Measurements from ENCODE around the gene PITPNM1. TPM values are rescaled to one million over a fixed set of nuclear protein-coding genes. Genes with fewer than 3 reads are reported as not detected.

PITPNM1 gene
- total RNA-seq, 1 experiment from 2014 or later: 37.5 TPM

DNA sequence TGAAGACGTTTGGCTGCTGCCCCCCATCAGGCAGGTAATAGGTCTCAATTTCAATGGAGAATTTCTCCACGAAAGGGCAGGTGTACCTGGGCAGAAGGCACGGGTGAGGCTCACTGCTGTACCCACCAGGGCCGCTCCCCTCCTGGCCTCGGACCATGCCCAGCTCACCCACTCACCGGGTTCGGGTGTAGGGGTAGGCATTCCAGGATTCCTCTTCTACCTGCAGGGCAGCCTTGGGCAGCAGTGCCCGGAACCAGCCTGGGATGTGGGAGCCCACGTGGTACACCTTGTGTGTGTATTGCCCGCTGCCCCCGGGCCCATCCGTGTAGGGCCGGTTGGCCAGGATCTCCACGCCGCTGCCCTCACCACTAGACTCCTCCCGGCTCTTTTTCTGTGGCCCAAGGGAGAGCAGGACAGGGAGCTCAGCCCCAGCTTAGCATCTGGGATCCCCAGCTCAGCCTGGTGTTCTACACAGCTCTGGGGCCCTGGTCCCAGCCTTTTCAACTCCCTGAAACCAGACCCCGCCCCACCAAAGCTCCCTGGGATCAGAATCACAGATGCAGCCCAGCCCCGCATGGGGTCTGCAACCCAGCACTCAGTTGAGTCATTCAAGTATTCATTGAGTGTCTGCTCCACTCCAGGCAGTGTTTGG is 2.7 kb downstream of the PITPNM1 start:
- peak; percentile 54 for DNase-seq
- H3K36me3 ChIP-seq (replicated peaks; ENCODE audit: control insufficient read depth, insufficient read depth, low read length): peaks cover 4% of the 10 kb centered on the region
- no peak overlapping the region for H3K4me3 ChIP-seq (ENCODE audit: insufficient read depth, low read depth, low read length)
- peaks cover 6% of the 10 kb centered on the region; the same call in 1 of the 2 replicates for H3K27me3 ChIP-seq (ENCODE audit: control insufficient read depth, insufficient read depth, low read length)

DNA sequence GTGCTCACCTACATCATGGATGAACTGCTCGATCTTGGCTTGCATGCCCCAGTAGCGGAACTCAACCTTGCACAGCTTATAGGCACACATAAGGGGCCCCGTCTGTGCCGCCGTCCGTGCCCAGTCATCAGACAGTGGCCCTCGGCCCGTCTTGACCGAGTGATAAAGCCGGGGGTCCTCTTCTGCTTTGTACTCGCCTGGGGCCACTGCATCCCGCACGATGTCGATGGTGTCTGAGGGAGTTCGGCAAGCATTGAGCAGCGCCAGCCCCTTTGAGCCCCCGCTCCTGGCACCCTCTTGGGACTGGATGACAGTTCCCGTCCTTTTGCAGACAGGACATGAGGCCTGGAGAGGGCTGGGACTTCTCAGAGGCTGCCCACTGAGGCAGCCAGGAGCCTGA is 3.3 kb downstream of the PITPNM1 start:
- peak; percentile 23 for DNase-seq
- Histone ChIP-seq H3K27me3 (ENCODE audit: control insufficient read depth, insufficient read depth, low read length) (peaks cover 6% of the 10 kb centered on the region; the same call in 1 of the 2 replicates), H3K36me3 (replicated peaks; ENCODE audit: control insufficient read depth, insufficient read depth, low read length) (peaks cover 5% of the 10 kb centered on the region), H3K4me3 (ENCODE audit: insufficient read depth, low read depth, low read length) (no peak overlapping the region)

DNA sequence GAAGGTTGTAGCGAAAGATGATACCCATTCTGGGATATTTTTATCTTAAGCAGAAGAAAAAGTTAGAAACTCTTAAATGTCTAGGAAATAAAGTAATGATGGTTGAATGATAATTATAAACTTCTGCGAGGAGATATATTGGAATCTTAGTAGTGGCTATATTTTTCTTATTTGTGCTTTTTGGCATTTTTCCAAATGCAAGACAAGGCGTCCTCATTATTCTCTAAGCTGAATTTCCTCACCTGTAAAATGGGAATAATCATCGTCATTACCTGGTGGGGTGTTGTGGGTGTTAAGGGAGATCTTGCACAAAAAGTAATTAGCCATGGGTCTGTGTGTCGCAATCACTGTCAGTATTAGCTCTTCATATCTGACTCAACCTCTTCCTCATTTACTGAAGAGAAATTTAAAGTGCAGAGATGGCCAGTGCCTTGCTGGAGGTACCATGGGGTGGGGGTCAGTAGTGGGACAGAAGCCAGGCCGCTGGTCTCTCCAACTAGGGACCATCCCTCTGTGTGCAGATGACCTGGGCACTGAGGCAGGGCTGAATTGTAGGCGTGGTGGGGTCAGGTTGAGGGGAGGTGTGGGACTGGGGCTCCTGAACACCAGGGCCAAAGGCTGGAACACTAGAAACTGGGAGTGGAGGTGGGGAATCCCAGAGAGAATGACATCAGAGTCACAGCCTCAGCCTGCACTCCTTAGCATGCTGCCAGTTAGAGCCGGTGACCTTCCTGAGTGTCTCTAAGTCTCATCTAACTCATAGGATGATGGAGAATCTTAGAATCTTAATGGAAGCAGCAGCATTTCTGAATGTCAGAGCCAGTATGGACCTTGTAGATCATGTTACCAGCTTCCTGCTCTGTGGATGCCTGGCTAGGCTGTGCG is 4.1 kb downstream of the PITPNM1 start:
- peak; percentile 22 for DNase-seq
- peaks cover 6% of the 10 kb centered on the region; the same call in 1 of the 2 replicates for H3K27me3 ChIP-seq (ENCODE audit: control insufficient read depth, insufficient read depth, low read length)
- no peak overlapping the region for H3K4me3 ChIP-seq (ENCODE audit: insufficient read depth, low read depth, low read length)
- H3K36me3 ChIP-seq (replicated peaks; ENCODE audit: control insufficient read depth, insufficient read depth, low read length): peaks cover 6% of the 10 kb centered on the region

DNA sequence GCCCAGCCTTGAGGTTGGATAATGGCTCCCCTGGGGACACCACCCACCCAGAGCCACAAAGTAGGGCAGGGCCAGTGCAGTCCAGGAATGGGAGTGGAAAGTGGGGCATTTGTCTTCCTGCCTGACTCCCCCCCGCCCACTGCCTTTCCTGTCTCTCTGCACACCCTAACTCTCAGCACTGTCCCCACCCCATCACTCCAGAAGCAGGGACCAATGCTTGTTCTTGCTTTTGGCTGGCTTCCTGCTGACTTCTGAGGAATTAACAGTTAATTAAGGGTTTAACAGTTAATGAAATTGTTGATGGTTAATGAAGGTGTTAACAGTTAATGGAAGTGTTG is 4.7 kb downstream of the PITPNM1 start:
- peaks cover 6% of the 10 kb centered on the region for H3K36me3 ChIP-seq (replicated peaks; ENCODE audit: control insufficient read depth, insufficient read depth, low read length)
- H3K27me3 ChIP-seq (ENCODE audit: control insufficient read depth, insufficient read depth, low read length): peaks cover 6% of the 10 kb centered on the region; the same call in 1 of the 2 replicates
- DNase-seq: no peak
- no peak overlapping the region for H3K4me3 ChIP-seq (ENCODE audit: insufficient read depth, low read depth, low read length)

DNA sequence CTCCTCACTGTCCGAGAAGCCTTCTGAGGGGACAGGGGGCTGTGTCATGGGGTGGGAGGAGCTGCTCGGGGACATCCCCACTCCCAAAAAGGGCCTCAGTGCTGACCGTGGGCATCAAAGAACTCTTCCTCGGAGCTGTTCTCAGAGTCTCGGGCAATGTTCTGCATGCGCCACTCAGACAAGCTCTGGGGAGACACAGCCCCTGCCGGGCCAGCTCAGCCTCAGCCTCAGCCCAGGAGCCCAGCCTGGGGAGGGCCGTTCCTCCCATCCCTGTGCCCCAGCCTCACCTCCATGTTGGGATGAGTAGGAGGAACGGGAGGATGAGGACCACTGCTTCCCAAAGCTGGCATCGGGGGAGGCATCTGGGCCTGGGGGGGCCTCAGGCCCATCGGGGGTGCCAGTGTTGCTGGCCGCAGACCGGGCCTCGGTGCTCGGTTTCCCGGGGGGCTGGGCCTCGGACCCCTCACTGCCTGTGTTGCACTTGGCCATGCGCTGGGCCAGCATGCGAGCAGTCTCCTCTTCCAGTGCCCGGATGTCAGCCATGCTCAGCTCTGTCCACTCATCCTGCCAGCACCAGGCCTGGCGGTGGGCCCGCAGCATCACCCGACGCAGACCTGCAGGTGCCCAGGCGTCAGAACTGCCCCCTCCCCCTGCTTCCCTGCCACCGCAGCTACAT is 5.2 kb downstream of the PITPNM1 start:
- peak; percentile 55 for DNase-seq
- peaks cover 6% of the 10 kb centered on the region; the same call in 1 of the 2 replicates for H3K27me3 ChIP-seq (ENCODE audit: control insufficient read depth, insufficient read depth, low read length)
- H3K36me3 ChIP-seq (replicated peaks; ENCODE audit: control insufficient read depth, insufficient read depth, low read length): peaks cover 6% of the 10 kb centered on the region
- H3K4me3 ChIP-seq (ENCODE audit: insufficient read depth, low read depth, low read length): no peak overlapping the region

DNA sequence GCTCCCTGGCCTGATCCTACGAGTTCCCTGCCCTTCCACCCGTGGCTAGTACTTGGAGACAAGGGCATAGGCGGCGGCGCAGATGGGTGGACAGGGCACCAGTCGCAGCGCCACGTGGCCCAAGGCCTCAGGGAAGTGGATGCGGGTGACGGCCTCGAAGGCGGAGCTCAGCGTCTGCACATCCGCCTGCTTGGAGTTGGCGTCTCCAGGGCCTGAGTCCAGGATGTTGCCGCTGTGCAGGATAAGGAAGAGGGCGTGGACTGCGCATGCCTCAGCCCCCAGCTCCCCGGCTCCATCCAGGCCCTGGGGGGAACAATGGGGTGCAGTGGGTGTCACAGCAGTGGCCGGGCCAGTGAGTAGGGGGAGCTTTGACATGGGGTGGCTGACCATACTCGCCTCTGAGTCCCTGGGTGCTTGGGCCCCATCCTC is 6.6 kb downstream of the PITPNM1 start:
- H3K36me3 ChIP-seq (replicated peaks; ENCODE audit: control insufficient read depth, insufficient read depth, low read length): peaks cover 6% of the 10 kb centered on the region
- no peak for DNase-seq
- peaks cover 2% of the 10 kb centered on the region; the same call in 1 of the 2 replicates for H3K27me3 ChIP-seq (ENCODE audit: control insufficient read depth, insufficient read depth, low read length)
- H3K4me3 ChIP-seq (ENCODE audit: insufficient read depth, low read depth, low read length): no peak overlapping the region

DNA sequence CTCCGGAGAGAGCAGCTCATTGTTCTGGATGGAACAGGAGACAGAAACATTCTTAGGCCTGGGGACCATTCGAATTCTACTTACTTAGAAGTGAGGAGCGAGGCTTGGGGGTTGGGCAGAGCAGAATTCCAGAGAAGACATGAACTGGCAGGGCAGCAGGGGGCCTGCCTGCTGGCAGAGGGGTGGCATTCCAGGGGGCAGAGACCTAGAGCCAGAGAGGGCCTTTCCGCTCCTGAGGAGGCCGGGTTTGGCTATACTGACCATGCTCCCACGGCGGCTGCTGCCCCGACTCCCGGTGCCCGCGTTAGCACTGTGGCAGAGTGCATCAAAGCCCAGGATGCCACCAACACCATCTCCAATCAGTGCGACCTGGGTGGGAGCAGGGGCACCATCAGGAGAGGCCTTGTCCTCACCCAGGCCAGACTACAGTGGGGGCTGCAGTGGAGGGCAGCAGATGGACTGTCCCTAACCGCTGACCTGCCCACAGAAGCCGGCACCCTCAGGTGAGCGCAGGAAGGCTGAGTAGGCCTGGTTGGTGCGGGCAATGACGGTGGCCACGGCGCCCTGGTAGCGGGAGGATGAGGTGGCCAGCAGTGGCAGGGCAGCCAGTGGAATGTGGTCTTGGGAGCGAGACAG is 7.4 kb downstream of the PITPNM1 start:
- Histone ChIP-seq H3K36me3 (replicated peaks; ENCODE audit: control insufficient read depth, insufficient read depth, low read length) (peaks cover 6% of the 10 kb centered on the region), H3K27me3 (ENCODE audit: control insufficient read depth, insufficient read depth, low read length) (no peaks in the 10 kb centered on the region), H3K4me3 (ENCODE audit: insufficient read depth, low read depth, low read length) (no peak overlapping the region)
- DNase-seq: peak; percentile 55

DNA sequence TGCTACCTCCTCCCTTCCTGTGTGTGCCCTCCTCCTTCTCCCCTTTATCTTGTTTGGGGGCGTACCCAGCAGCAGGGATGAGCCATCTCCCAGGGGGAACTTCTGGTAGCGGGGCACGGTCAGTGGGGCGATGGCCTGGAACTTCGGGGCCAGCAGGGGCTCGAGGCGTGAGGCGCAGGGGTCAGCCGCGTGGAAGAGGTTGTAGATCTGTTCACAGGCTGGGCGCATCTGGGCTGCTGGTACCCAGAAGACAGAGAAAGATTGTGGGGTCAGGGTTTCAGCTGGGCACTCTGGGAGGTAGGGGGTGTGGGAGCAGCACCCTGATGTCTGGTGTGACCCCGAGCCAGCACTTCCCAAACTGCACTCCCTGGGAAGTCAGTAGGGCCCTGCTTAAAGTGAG is 9.1 kb downstream of the PITPNM1 start:
- Histone ChIP-seq H3K4me3 (ENCODE audit: insufficient read depth, low read depth, low read length) (no peak overlapping the region), H3K27me3 (ENCODE audit: control insufficient read depth, insufficient read depth, low read length) (no peaks in the 10 kb centered on the region), H3K36me3 (replicated peaks; ENCODE audit: control insufficient read depth, insufficient read depth, low read length) (peaks cover 3% of the 10 kb centered on the region)
- peak; percentile 50 for DNase-seq

DNA sequence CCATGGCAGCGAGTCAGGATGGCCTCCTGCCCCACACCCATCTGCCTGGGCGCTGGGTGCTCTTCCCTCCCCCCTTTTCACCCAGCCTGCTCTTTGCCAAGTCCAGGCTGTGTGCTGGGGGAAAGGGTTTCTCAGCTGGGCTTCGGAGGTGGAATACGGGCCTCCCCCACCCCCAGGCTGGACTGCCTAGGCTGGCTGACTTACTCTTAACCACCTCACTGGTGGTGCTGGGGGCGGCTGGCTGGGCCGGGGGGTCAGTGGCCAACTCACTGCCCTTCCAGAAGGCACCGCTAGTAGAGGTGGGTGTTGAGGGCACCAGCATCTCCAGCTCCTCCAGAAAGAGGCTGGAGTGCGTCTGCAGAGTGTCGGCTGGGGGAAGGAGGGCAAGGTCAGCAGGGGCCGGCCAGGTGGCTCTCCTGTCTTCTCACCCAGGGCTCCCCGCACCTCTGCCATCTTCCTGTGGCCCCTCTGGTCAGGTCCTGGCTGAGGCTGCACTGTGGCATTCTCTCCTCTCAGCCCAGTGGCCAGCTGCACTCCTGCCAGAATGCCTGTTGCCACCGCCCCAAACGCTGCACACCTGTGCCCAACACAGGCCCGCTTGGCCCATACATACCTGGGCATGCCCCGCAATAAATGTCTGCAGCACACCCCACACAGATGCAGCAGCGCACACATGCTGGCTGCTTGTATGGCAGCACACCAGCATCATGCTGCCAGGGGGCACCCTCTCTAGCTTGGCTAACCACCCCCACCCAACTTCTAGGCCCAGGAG is 9.7 kb downstream of the PITPNM1 start:
- H3K27me3 ChIP-seq (ENCODE audit: control insufficient read depth, insufficient read depth, low read length): no peaks in the 10 kb centered on the region
- no peak overlapping the region for H3K4me3 ChIP-seq (ENCODE audit: insufficient read depth, low read depth, low read length)
- no peak for DNase-seq
- peaks cover 2% of the 10 kb centered on the region for H3K36me3 ChIP-seq (replicated peaks; ENCODE audit: control insufficient read depth, insufficient read depth, low read length)

DNA sequence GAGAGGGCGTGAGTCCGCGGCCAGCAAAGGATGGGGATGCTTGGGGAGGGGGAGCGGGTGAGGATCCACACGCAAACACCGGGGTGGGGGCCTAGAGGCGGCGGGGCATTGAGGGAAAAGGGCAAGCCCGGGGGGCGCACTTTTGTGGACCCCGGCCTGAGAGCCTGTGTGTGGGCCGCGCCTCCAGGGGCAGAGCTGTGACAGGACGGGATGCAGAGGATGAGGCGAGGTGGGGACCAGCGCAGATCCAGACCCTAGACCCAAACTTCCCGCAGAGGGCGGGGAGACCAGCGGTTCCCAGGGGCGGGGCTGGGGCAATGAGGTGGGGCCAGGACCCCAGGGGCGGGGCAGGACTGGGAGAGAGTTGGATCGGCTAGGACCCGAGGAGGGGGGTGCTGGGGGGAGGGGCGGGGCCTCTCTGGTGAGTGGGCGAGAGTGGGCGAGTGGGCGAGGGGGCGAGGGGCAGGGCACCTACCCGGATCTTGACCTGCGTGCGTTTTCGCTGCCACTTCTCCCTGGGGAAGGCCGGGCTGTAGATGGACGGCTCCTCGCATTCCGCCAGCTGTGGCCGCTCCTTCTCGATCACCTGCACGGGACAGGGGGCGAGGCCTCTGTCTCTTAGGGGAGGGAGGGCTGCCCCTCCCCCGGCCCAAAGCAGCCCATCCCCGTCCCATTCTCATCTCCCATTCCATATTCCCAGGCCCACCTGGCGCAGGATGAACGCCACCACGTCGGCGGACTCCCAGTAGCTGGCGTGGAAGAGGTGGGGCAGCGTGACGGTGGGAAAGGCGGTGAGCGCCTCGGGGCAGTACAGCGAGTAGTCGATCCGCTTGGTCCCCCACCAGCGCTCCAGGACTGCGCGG is 10.6 kb downstream of the PITPNM1 start:
- no peak overlapping the region for H3K4me3 ChIP-seq (ENCODE audit: insufficient read depth, low read depth, low read length)
- DNase-seq: peak; percentile 88
- H3K36me3 ChIP-seq (replicated peaks; ENCODE audit: control insufficient read depth, insufficient read depth, low read length): peaks cover 2% of the 10 kb centered on the region
- no peaks in the 10 kb centered on the region for H3K27me3 ChIP-seq (ENCODE audit: control insufficient read depth, insufficient read depth, low read length)

DNA sequence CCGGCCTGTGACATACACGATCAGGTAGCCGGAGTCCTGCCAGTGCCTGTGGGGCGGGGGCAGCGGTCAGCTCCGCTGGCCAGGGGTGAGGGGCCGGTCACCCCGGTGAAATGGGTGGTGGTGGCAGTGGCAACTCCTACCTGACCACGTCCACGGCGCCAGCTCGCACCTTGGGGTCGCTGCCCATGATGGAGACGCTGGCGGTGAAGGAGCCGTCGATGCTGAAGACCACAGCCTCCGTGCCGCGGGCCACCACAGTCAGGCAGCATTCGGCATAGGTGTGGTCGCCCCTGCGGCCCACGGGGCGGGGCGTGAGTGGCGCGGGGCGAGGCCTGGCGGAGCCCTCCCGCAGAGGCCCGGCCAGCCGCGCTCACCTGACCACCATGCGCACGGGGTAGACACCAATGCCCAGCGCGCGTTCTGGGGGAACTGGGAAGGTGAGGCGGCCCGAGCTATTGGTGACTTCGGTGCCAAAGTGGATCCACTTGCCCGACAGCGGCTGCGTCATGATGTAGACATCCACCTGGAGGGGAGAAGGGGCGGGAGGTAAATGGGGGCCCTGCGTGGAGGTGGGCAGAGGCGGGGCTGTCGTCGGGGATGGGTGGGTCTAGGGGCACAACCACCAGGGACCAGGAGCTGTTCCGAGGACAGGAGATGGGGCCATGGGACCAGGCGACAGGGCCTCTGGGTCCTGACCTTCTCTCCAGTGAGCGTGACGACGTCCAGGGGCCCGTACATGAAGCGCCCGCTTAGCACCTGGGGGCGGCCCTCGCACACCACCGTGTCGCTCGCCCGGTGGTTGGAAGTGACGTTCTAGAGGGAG is 11.4 kb downstream of the PITPNM1 start:
- Histone ChIP-seq H3K4me3 (ENCODE audit: insufficient read depth, low read depth, low read length) (no peak overlapping the region), H3K27me3 (ENCODE audit: control insufficient read depth, insufficient read depth, low read length) (no peaks in the 10 kb centered on the region), H3K36me3 (replicated peaks; ENCODE audit: control insufficient read depth, insufficient read depth, low read length) (peaks cover 2% of the 10 kb centered on the region)
- peak; percentile 59 for DNase-seq

DNA sequence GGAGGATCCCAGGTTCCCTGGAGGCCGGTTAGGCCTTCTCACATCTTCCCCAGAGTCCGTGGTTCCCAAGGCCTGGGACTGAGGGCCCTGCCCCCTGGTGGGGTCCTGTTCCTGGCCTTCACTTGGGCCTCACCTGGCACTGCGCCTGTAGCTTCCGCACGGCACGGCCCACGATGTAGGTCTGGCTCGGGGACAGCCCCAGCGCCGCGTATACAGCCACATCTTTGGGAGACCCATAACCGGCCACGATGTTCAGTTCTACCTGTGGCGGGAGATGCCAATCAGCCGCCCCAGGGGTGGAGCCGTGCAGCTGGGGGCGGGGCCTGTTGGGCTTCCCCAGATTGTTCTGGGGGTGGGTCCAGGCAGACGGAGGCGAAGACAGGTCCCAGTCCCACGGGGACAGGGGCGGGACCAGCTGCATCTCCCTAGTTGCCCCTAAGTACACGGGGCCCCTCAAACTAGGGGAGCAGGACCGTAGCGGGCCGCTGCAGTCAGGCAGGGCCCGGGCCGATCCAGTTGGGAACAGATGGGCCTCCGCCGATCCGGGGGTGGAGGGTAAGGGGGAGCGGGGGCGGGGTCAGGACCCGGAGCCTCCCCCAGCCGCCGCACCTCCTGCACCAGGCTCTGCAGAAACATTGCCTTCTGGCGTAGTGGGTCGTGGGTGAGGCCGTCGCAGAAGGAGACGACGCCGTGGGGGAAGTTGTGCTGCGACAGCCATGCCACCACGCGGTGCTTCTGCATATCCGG is 12.2 kb downstream of the PITPNM1 start:
- peak; percentile 95 for DNase-seq
- H3K4me3 ChIP-seq (ENCODE audit: insufficient read depth, low read depth, low read length): no peak overlapping the region
- H3K36me3 ChIP-seq (replicated peaks; ENCODE audit: control insufficient read depth, insufficient read depth, low read length): peaks cover 2% of the 10 kb centered on the region
- no peaks in the 10 kb centered on the region for H3K27me3 ChIP-seq (ENCODE audit: control insufficient read depth, insufficient read depth, low read length)
